A549 treated with CORT108297 at 1 μM for 4 hours (cell line): ENCODE data around the gene NR2F2. TPM values are rescaled to one million over a fixed set of nuclear protein-coding genes. Genes with fewer than 3 reads are reported as not detected.

Experiments used
- total RNA-seq: library from RNA; stranded (reverse); fragments of 200-300 nt; extraction: Qiagen RNA extraction; gene quantifications from 5 replicates; pipeline ENCODE4 v1.2.3, GENCODE V29; 2022

The NR2F2 gene
- total RNA-seq: 23.2 to 26.3 TPM (median 24.2 TPM) in 5 replicates

DNA sequence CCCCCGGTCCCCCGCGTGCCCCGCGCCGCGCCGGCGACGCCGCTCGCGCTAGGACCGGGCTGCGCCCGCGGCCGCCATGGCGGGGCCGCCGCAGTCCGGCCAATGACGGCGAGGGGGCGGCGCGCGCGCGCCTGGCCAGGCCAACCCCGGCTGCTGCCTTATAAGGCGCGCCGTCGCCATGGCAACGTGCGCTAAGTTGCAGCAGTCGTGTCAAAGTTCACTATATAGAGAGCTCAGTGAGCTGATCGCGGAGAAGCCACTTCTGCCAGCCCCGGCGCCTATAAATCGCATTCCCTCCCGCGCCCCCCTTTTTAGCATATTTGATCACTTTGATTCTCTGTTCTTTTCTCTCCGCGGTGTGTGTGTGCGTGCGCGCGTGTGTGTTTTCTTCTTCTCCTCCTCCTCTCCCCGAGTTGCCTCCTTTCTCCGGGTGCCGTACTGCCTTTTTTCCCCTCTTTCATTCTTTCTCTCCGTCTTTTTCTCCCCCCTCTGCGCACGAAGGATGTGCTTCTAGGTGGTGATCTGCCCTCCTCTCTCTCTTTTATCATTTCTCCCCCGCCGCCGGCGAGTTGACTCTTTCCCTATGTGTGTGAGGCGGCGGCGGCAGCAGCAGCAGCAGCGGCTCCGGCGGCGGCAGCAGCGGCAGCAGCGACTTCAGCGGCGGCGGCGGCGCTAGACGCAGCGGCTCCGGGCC lies at the start of gene NR2F2:
Gene NR2F2 (plus strand): TSS at position 251 of the 694 bp plus-strand sequence. CDS start 1,406 bp downstream, outside the sequence.

